ENCODE results near the gene CAMK2B. TPM values are rescaled to one million over a fixed set of nuclear protein-coding genes. Genes with fewer than 3 reads are reported as not detected.

Gene CAMK2B
- total RNA-seq, 1 experiment from 2014 or later = 0.34 TPM

DNA sequence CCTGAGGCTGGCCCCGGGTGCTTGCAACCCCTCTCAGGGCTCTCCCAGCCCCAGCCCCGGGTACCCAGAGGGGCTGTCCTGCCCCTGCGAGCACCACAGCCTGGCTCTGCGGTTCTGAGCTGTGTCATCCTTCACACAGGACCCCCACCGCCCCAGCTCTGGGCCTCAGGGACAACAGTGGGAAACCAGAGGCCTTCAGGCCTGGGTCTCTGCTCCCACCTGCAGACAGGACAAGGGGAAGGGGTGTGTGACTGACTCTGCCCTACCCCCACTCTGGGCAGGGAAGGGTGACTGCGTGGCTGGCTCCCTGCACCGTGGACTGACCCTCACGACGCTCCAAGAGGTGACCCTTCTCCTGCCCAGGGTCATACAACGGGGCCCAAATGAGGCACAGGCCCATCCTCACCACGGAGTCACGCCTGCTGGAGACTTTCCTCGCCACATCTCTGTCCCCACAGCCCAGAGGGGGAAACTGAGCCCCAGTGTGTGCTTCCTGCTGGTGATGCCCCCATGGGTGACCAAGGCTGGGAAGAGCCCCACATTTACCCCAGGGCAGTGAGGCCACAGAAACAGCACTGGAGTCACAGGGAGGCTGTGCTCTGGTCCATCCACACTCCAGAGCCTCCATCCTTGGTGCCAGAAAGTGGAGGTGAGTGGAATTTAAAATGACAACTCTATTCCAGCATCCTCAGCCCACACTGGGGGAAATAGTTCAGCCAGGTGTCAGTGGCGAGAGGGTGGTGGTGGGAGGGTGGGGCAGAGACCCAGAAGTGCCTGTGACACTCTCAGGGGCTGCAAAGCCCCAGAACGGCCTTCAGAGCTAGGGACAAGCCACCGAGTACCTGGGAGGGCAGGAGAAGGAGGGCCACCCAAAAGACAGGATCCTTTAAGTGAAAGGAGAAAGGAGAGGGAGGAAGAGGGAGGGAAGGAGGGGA, 13.6 kb downstream of the CAMK2B start:
- no peaks in the 10 kb centered on the region for H3K27me3 ChIP-seq (ENCODE audit: insufficient read depth, low read length)
- DNase-seq (ENCODE audit: low read depth, low spot score) (no peak), ATAC-seq (no peak)
- POLR2A ChIA-PET = no interaction called here
- peaks cover 10 to 15% of the 10 kb centered on the region in 2 experiments; a peak in 3 of 4 replicates for H3K4me1 ChIP-seq (ENCODE audit: control insufficient read depth in 1 of 2, insufficient read depth in 2 of 2, low read length in 2 of 2)
- no peaks in the 10 kb centered on the region for H3K9me2 ChIP-seq (ENCODE audit: insufficient read depth)
- no peak overlapping the region for H2AFZ ChIP-seq (ENCODE audit: low read depth, low read length, poor library complexity, severe bottlenecking)
- TF ChIP-seq, protein P1, sequence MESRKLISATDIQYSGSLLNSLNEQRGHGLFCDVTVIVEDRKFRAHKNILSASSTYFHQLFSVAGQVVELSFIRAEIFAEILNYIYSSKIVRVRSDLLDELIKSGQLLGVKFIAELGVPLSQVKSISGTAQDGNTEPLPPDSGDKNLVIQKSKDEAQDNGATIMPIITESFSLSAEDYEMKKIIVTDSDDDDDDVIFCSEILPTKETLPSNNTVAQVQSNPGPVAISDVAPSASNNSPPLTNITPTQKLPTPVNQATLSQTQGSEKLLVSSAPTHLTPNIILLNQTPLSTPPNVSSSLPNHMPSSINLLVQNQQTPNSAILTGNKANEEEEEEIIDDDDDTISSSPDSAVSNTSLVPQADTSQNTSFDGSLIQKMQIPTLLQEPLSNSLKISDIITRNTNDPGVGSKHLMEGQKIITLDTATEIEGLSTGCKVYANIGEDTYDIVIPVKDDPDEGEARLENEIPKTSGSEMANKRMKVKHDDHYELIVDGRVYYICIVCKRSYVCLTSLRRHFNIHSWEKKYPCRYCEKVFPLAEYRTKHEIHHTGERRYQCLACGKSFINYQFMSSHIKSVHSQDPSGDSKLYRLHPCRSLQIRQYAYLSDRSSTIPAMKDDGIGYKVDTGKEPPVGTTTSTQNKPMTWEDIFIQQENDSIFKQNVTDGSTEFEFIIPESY (IDR thresholded peaks at IDR 0.05; ENCODE audit: extremely low read depth, insufficient replicate concordance, low read length) = no peak
- TF ChIP-seq ZFX (IDR thresholded peaks at IDR 0.05) = no peak
- TF ChIP-seq ZNF274 (IDR thresholded peaks at IDR 0.05; ENCODE audit: low read depth, low read length) = no peak
- no peak for TF ChIP-seq SP1 (IDR thresholded peaks at IDR 0.05; ENCODE audit: low read depth)
- TF ChIP-seq YY1 (IDR thresholded peaks at IDR 0.05; ENCODE audit: extremely low read depth, insufficient replicate concordance, low read depth, low read length) = no peak
- TF ChIP-seq EGR1 (IDR thresholded peaks at IDR 0.05; ENCODE audit: low read depth) = no peak
- TF ChIP-seq ATF3 (IDR thresholded peaks at IDR 0.05) = no peak
- TF ChIP-seq SRF (IDR thresholded peaks at IDR 0.05; ENCODE audit: low read depth) = no peak
- no peak for TF ChIP-seq SIN3A (IDR thresholded peaks at IDR 0.05; ENCODE audit: low read depth)
- no peak for TF ChIP-seq MAX (IDR thresholded peaks at IDR 0.05)
- no peak for TF ChIP-seq POLR2A (IDR thresholded peaks at IDR 0.05; ENCODE audit: borderline replicate concordance, extremely low read depth, insufficient read depth, insufficient read length)
- TF ChIP-seq ELF1 (IDR thresholded peaks at IDR 0.05; ENCODE audit: borderline replicate concordance, low read depth) = no peak
- TF ChIP-seq, protein P2, sequence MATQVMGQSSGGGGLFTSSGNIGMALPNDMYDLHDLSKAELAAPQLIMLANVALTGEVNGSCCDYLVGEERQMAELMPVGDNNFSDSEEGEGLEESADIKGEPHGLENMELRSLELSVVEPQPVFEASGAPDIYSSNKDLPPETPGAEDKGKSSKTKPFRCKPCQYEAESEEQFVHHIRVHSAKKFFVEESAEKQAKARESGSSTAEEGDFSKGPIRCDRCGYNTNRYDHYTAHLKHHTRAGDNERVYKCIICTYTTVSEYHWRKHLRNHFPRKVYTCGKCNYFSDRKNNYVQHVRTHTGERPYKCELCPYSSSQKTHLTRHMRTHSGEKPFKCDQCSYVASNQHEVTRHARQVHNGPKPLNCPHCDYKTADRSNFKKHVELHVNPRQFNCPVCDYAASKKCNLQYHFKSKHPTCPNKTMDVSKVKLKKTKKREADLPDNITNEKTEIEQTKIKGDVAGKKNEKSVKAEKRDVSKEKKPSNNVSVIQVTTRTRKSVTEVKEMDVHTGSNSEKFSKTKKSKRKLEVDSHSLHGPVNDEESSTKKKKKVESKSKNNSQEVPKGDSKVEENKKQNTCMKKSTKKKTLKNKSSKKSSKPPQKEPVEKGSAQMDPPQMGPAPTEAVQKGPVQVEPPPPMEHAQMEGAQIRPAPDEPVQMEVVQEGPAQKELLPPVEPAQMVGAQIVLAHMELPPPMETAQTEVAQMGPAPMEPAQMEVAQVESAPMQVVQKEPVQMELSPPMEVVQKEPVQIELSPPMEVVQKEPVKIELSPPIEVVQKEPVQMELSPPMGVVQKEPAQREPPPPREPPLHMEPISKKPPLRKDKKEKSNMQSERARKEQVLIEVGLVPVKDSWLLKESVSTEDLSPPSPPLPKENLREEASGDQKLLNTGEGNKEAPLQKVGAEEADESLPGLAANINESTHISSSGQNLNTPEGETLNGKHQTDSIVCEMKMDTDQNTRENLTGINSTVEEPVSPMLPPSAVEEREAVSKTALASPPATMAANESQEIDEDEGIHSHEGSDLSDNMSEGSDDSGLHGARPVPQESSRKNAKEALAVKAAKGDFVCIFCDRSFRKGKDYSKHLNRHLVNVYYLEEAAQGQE (IDR thresholded peaks at IDR 0.05; ENCODE audit: low read depth) = no peak
- TF ChIP-seq TCF7L2 (IDR thresholded peaks at IDR 0.05; ENCODE audit: borderline replicate concordance, extremely low read depth, insufficient read depth, insufficient read length) = no peak
- TF ChIP-seq EZH2 (IDR thresholded peaks at IDR 0.05) = no peak
- no peak for TF ChIP-seq EZH2phosphoT487 (IDR thresholded peaks at IDR 0.05; ENCODE audit: borderline replicate concordance)
- no peak for TF ChIP-seq FOSL1 (IDR thresholded peaks at IDR 0.05; ENCODE audit: low read depth)
- no peak for TF ChIP-seq RAD21 (IDR thresholded peaks at IDR 0.05; ENCODE audit: low read depth)
- H3K4me2 ChIP-seq (ENCODE audit: low read length) = no peak overlapping the region
- 0 out of 4 replicates have a peak, but pooled peaks cover 0 to 5% of the 10 kb centered on the region in 2 experiments for H3K9me3 ChIP-seq (ENCODE audit: control insufficient read depth in 1 of 2, insufficient read depth in 1 of 2, low read depth in 1 of 2, low read length in 2 of 2)
- CTCF ChIA-PET = no interaction called here
- H3K36me3 ChIP-seq (ENCODE audit: control insufficient read depth in 1 of 2, insufficient read depth in 2 of 2, low read length in 2 of 2) = no peaks in the 10 kb centered on the region
- no peaks in the 10 kb centered on the region for H3K79me2 ChIP-seq (ENCODE audit: insufficient read depth, low read length)
- no peak overlapping the region for H3K27ac ChIP-seq (ENCODE audit: low read depth, low read length)
- H4K20me1 ChIP-seq (ENCODE audit: insufficient read depth) = no peaks in the 10 kb centered on the region
- intact Hi-C loops (cut with micrococcal nuclease) = no loop called here
- H3K9ac ChIP-seq (ENCODE audit: low read length) = no peak overlapping the region
- H3K4me3 ChIP-seq (replicated peaks in 1 of 2; ENCODE audit: low read depth in 1 of 2, low read length in 2 of 2) = no peak overlapping the region
- RAD21 ChIA-PET (ENCODE audit: low non-redundant PET in 1 of 2, low total read pairs in 2 of 2, uncharacterized antibody in 2 of 2, unreplicated experiment in 2 of 2) = no interaction called here
- BruUV-seq (replicated peaks) = no TSS peak
